SK-N-SH (cell line): ENCODE measurements around the gene WNK1. TPM values are rescaled to one million over a fixed set of nuclear protein-coding genes. Genes with fewer than 3 reads are reported as not detected.

Experiments used
- CTCF ChIA-PET: fragments of 300-600, 350-600 bp; formaldehyde crosslinking; extraction: SDS; loops from one replicate; lab custom pipeline; 2021; lab: Yijun Ruan, JAX
- POLR2A ChIA-PET: fragments of 350-600 bp; sonication (Branson Sonifier 250); formaldehyde crosslinking; extraction: SDS; loops from one replicate; lab custom pipeline; 2020; ENCODE audit warnings: antibody characterized with exemption, inconsistent platforms; lab: Yijun Ruan, JAX
- DNase-seq: peaks from one replicate; pipeline ENCODE4 v3.0.0; 2012
- H2AFZ ChIP-seq: fragments of 200-600 bp; sonication (generic); 2 replicates; pipeline ENCODE4 v1.8.1; 2016; ENCODE audit warnings: antibody characterized with exemption, mild to moderate bottlenecking, low read depth
- H3F3A ChIP-seq: fragments of 200-600 bp; sonication (generic); replicated peaks from 2 replicates; pipeline ENCODE3; 2016; ENCODE audit warnings: antibody characterized with exemption, mild to moderate bottlenecking; ENCODE audit not compliant: insufficient read depth
- H3K27ac ChIP-seq, 2 experiments: fragments of 200-500 bp in 1 of 2; fragments of 200-600 bp in 1 of 2; sonication (Bioruptor generic) in 1 of 2; sonication (generic), shearing (Covaris generic) in 1 of 2; 2 replicates each; pipeline versions ENCODE4 v1.5.1 to v1.6.1; 2014 to 2016; ENCODE audit warnings: low read depth in 2 of 2, inconsistent platforms in 1 of 2, low read length in 1 of 2, mild to moderate bottlenecking in 1 of 2, mixed read lengths in 1 of 2
- H3K27me3 ChIP-seq: fragments of 200-600 bp; sonication (generic), shearing (Covaris generic); 2 replicates; pipeline ENCODE4 v1.6.1; 2016; ENCODE audit warnings: mixed run types; ENCODE audit not compliant: insufficient read depth
- H3K36me3 ChIP-seq, 2 experiments: fragments of 200-500 bp in 1 of 2; fragments of 200-600 bp in 1 of 2; sonication (Bioruptor generic) in 1 of 2; sonication (generic) in 1 of 2; replicated peaks in 1 of 2; 2 replicates each; pipeline versions ENCODE3 to v1.5.1; 2014 to 2016; ENCODE audit warnings: low read length in 1 of 2, mild to moderate bottlenecking in 1 of 2; ENCODE audit not compliant: insufficient read depth in 2 of 2, control insufficient read depth in 1 of 2
- H3K4me1 ChIP-seq, 2 experiments: fragments of 200-500 bp in 1 of 2; fragments of 200-600 bp in 1 of 2; sonication (Bioruptor generic) in 1 of 2; sonication (generic), shearing (Covaris generic) in 1 of 2; 2 replicates each; pipeline versions ENCODE4 v1.5.1 to v1.6.1; 2014 to 2016; ENCODE audit warnings: low read depth in 1 of 2, low read length in 1 of 2, mixed run types in 1 of 2; ENCODE audit not compliant: insufficient read depth in 2 of 2, control insufficient read depth in 1 of 2
- H3K4me2 ChIP-seq: fragments of 200-600 bp; sonication (generic), shearing (Covaris generic); 2 replicates; pipeline ENCODE4 v1.6.1; 2017; ENCODE audit warnings: mixed run types
- H3K4me3 ChIP-seq, 2 experiments: fragments of 200-500 bp in 1 of 2; fragments of 200-600 bp in 1 of 2; sonication (Bioruptor generic) in 1 of 2; sonication (generic), shearing (Covaris generic) in 1 of 2; 2 replicates each; pipeline versions ENCODE4 v1.5.1 to v1.8.1; 2014 to 2016; ENCODE audit warnings: low read depth in 2 of 2, inconsistent platforms in 1 of 2, low read length in 1 of 2, mild to moderate bottlenecking in 1 of 2, mixed read lengths in 1 of 2, moderate library complexity in 1 of 2
- H3K79me2 ChIP-seq: fragments of 200-600 bp; sonication (generic); 2 replicates; pipeline ENCODE4 v1.8.1; 2017; ENCODE audit warnings: mild to moderate bottlenecking; ENCODE audit not compliant: insufficient read depth
- H3K9ac ChIP-seq: fragments of 200-600 bp; sonication (generic); 2 replicates; pipeline ENCODE4 v1.6.1; 2017; ENCODE audit warnings: mixed run types
- H3K9me2 ChIP-seq: fragments of 200-600 bp; sonication (generic); 2 replicates; pipeline ENCODE4 v1.6.1; 2017; ENCODE audit warnings: mixed run types
- H3K9me3 ChIP-seq: fragments of 200-600 bp; sonication (generic); 2 replicates; pipeline ENCODE4 v1.6.1; 2017; ENCODE audit warnings: mixed run types, mild to moderate bottlenecking, moderate library complexity
- H4K20me1 ChIP-seq: fragments of 200-600 bp; sonication (generic); 2 replicates; pipeline ENCODE4 v1.6.1; 2017; ENCODE audit warnings: mild to moderate bottlenecking, mixed run types; ENCODE audit not compliant: insufficient read depth
- EP300 ChIP-seq, 2 experiments: IDR thresholded peaks; 2 replicates each; pipeline versions ENCODE4 v1.4.0 to v1.6.1; 2012; ENCODE audit warnings: borderline replicate concordance in 1 of 2, low read depth in 1 of 2, low read length in 1 of 2
- FOSL2 ChIP-seq: IDR thresholded peaks from 2 replicates; pipeline ENCODE4 v1.4.0; 2012; ENCODE audit warnings: low read depth, mild to moderate bottlenecking, moderate library complexity, borderline replicate concordance
- FOXM1 ChIP-seq: IDR thresholded peaks from 2 replicates; pipeline ENCODE4 v1.4.0; 2012; ENCODE audit warnings: low read depth, mild to moderate bottlenecking
- GATA2 ChIP-seq: sonication (generic); formaldehyde crosslinking; IDR thresholded peaks from 2 replicates; pipeline ENCODE4 v1.5.0; 2020; ENCODE audit warnings: mild to moderate bottlenecking, missing genetic modification reagents
- JUND ChIP-seq: IDR thresholded peaks from 2 replicates; pipeline ENCODE4 v1.4.0; 2012
- RFX5 ChIP-seq: IDR thresholded peaks from 2 replicates; pipeline ENCODE4 v1.6.1; 2012; ENCODE audit warnings: mild to moderate bottlenecking, improper control_type of control experiment, low read length
- YY1 ChIP-seq: IDR thresholded peaks from 2 replicates; pipeline ENCODE4 v1.4.0; 2012; ENCODE audit warnings: low read depth, mild to moderate bottlenecking
- WGBS: methylation state at CpG from one replicate; pipeline ENCODE4 v1.1.6; 2017; ENCODE audit warnings: low lambda C conversion rate; 5-methylcytosine and 5-hydroxymethylcytosine counted together
- polyA plus RNA-seq, 3 experiments: library from polyadenylated mRNA; depleted of rRNA; stranded (reverse); fragments of >200 nt; gene quantifications; 2 replicates each; pipeline ENCODE4 v1.2.3, GENCODE V29; 2012
- TF ChIP-seq, protein P1 (sequence below): IDR thresholded peaks from 2 replicates; pipeline ENCODE4 v1.4.0; 2012; ENCODE audit warnings: low read depth, borderline replicate concordance
- TF ChIP-seq, protein P2 (sequence below): IDR thresholded peaks from 2 replicates; pipeline ENCODE4 v1.4.0; 2012; ENCODE audit warnings: low read depth, borderline replicate concordance

WNK1 gene
- polyA plus RNA-seq, 1 of the 3 experiments (the other 2 are of a cell fraction), result 30.5 TPM

DNA sequence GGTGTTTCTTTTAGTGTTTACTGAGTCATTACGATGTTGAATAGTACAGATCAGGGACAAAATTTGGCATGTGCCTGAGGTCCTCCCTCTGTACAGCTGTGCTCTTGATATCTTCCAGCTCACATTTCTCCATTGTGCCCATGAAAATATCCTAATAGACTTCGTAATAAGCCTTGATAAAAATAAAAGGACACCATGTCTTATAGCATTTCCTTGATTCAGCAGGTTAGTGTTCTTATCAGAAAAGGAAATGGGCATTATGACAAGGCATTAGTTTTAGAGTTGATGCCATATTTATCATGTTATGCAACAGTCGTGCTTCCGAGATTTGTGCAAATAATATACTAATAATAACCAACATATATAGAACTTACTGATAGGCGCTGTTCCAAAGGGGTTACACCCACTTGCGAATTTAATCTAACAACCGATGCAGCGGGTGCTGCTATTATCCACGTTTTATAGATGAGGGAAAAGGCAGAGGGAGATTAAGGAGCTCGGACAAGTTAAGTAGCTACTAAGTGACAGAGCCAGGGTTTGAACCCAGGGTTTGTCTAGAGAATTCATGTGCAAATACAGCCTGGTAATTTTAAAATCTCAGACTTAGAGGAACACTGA is 15.1 kb upstream of the WNK1 start:
- no peaks in the 10 kb centered on the region for H3K27me3 ChIP-seq
- no peak for TF ChIP-seq RFX5
- TF ChIP-seq FOXM1, result no peak
- TF ChIP-seq GATA2 (CRISPR knock-in tag), result no peak
- no peak for TF ChIP-seq JUND
- TF ChIP-seq, protein P1, sequence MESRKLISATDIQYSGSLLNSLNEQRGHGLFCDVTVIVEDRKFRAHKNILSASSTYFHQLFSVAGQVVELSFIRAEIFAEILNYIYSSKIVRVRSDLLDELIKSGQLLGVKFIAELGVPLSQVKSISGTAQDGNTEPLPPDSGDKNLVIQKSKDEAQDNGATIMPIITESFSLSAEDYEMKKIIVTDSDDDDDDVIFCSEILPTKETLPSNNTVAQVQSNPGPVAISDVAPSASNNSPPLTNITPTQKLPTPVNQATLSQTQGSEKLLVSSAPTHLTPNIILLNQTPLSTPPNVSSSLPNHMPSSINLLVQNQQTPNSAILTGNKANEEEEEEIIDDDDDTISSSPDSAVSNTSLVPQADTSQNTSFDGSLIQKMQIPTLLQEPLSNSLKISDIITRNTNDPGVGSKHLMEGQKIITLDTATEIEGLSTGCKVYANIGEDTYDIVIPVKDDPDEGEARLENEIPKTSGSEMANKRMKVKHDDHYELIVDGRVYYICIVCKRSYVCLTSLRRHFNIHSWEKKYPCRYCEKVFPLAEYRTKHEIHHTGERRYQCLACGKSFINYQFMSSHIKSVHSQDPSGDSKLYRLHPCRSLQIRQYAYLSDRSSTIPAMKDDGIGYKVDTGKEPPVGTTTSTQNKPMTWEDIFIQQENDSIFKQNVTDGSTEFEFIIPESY, result no peak
- no peak for TF ChIP-seq EP300 (IDR thresholded peaks at IDR 0.05; ENCODE audit: borderline replicate concordance in 1 of 2, low read depth in 1 of 2, low read length in 1 of 2)
- TF ChIP-seq, protein P2, sequence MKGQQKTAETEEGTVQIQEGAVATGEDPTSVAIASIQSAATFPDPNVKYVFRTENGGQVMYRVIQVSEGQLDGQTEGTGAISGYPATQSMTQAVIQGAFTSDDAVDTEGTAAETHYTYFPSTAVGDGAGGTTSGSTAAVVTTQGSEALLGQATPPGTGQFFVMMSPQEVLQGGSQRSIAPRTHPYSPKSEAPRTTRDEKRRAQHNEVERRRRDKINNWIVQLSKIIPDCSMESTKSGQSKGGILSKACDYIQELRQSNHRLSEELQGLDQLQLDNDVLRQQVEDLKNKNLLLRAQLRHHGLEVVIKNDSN, result no peak
- no peak for TF ChIP-seq YY1
- no peak for TF ChIP-seq FOSL2
- TF ChIP-seq, all 33 proteins: peak for 0
- H3K4me1 ChIP-seq, result no peaks in the 10 kb centered on the region
- WGBS, result 76% methylated on average over 10 of the region's 10 CpGs
- no peaks in the 10 kb centered on the region for H3K9me2 ChIP-seq
- H3K79me2 ChIP-seq, result no peaks in the 10 kb centered on the region
- ChIA-PET POLR2A (no interaction called here), CTCF (interaction anchor here (0.6 to 6.2 kb wide), 2 partner anchors 14 to 31 kb away, joined by 3 to 29 read pairs; partner anchors contain the start of gene WNK1)
- no peak overlapping the region for H3K27ac ChIP-seq
- no peak overlapping the region for H2AFZ ChIP-seq
- no peak for DNase-seq
- no peaks in the 10 kb centered on the region for H3F3A ChIP-seq
- no peaks in the 10 kb centered on the region for H3K36me3 ChIP-seq
- no peaks in the 10 kb centered on the region for H3K9me3 ChIP-seq
- no peaks in the 10 kb centered on the region for H4K20me1 ChIP-seq
- no peak overlapping the region for H3K4me2 ChIP-seq
- H3K4me3 ChIP-seq, result no peak overlapping the region
- H3K9ac ChIP-seq, result no peak overlapping the region

DNA sequence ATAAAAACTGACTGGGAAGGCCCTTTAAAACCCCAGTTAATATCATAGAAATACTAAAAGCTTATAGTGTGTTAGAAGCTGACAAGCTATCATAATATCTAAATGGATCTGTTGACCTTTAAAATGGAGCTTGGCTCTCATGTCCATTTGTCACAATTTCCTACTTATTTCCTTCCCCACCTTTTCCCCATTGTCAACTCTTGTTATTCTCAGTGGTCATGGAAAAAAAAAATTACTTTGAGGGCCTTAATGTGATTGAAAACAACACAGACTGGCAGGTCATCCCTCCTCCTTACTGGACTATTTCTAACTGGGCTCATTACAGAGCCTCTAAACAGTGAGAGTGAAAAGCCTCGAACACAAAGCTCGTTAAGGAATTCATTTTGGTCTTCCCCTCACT is 13.7 kb upstream of the WNK1 start:
- Histone ChIP-seq H3K4me3 (no peak overlapping the region), H3K27me3 (no peaks in the 10 kb centered on the region), H3F3A (no peaks in the 10 kb centered on the region), H3K36me3 (no peaks in the 10 kb centered on the region), H3K9me2 (no peaks in the 10 kb centered on the region), H3K79me2 (no peaks in the 10 kb centered on the region), H2AFZ (no peak overlapping the region), H3K4me1 (no peaks in the 10 kb centered on the region), H3K9me3 (no peaks in the 10 kb centered on the region), H3K9ac (no peak overlapping the region), H3K27ac (no peak overlapping the region), H3K4me2 (no peak overlapping the region), H4K20me1 (no peaks in the 10 kb centered on the region)
- peak; percentile 20 for DNase-seq
- TF ChIP-seq JUND (no peak), FOXM1 (no peak)
- WGBS, result 77% methylated on average over 2 of the region's 2 CpGs
- ChIA-PET POLR2A (no interaction called here), CTCF (interaction anchor here (0.9 to 6.2 kb wide), 5 partner anchors 13 to 211 kb away, joined by 3 to 29 read pairs (median 4); partner anchors contain the start of genes RAD52 and WNK1)
